HUES64 (cell line): ENCODE data around the gene PELI3.

Experiments used
- H3K27ac ChIP-seq: 2 replicates; pipeline ENCODE4 v1.7.0; 2013; ENCODE audit warnings: low read depth, low read length, inconsistent platforms
- H3K27me3 ChIP-seq: 2 replicates; pipeline ENCODE4 v1.6.1; 2013; ENCODE audit warnings: mild to moderate bottlenecking, low read length; ENCODE audit not compliant: insufficient read depth
- H3K36me3 ChIP-seq: 2 replicates; pipeline ENCODE4 v1.6.1; 2013; ENCODE audit warnings: mild to moderate bottlenecking, low read length; ENCODE audit not compliant: insufficient read depth
- H3K4me1 ChIP-seq: 2 replicates; pipeline ENCODE4 v1.6.1; 2013; ENCODE audit warnings: mild to moderate bottlenecking, low read length, moderate library complexity; ENCODE audit not compliant: insufficient read depth
- H3K4me3 ChIP-seq: 2 replicates; pipeline ENCODE4 v1.5.1; 2013; ENCODE audit warnings: mild to moderate bottlenecking, low read length, moderate library complexity
- H3K9ac ChIP-seq: 2 replicates; pipeline ENCODE4 v1.6.1; 2013; ENCODE audit warnings: mild to moderate bottlenecking, low read depth, low read length
- H3K9me3 ChIP-seq: 2 replicates; pipeline ENCODE4 v1.6.1; 2013; ENCODE audit warnings: low read depth, low read length; ENCODE audit not compliant: insufficient read depth
- WGBS: fragments of 150-250, 120-280 bp; methylation state at CpG from one replicate; pipeline ENCODE4 v1.1.7; 2013; ENCODE audit warnings: missing lambda C conversion rate; 5-methylcytosine and 5-hydroxymethylcytosine counted together

PELI3 gene

GRCh38 chr11:66510990-66511339 lies 44.3 kb downstream of the PELI3 start:
- Histone ChIP-seq H3K36me3 (peaks cover 30% of the 10 kb centered on the region), H3K4me3 (peak overlapping the region; percentile 95), H3K4me1 (peaks cover 7% of the 10 kb centered on the region; the same call in 1 of the 2 replicates), H3K27me3 (no peaks in the 10 kb centered on the region), H3K27ac (no peak overlapping the region), H3K9me3 (no peaks in the 10 kb centered on the region), H3K9ac (peak overlapping the region; percentile 83)
- 13% methylated on average over 5 of the region's 5 CpGs for WGBS

GRCh38 chr11:66523611-66524010 lies 56.9 kb downstream of the PELI3 start:
- Histone ChIP-seq H3K27me3 (no peaks in the 10 kb centered on the region), H3K27ac (no peak overlapping the region), H3K36me3 (peaks cover 45% of the 10 kb centered on the region), H3K4me3 (no peak overlapping the region), H3K9ac (no peak overlapping the region), H3K4me1 (no peaks in the 10 kb centered on the region), H3K9me3 (no peaks in the 10 kb centered on the region)
- 95% methylated on average over 11 of the region's 11 CpGs for WGBS

DNA sequence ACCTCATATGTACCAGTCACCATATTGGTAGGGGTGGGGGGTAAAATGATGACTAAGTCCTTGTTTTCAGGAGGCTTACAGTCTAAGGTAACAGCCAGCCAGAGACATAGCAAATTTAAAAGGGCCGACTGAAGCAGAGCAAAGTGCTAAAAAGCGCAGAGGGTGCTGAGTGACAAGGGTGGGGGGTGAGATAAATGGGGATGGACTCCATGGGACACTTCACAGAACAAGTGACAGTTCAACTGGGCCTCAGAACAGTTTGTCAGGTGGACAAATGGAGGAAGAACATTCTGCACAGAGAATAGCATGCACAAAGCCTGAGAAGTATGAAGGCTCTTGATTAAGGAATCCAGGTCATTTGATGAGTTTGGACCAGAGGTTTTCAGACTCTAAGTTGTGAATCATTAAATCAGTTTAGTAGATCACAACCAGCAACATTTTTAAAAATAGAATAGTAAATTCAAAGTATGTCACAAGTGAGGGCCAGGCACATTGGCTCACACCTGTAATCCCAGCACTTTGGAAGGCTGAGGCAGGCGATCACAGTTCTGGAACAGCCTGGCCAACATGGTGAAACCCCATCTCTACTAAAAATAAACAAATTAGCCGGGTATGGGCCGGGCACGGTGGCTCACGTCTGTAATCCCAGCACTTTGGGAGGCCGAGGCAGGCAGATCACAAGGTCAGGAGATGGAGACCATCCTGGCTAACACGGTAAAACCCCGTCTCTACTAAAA lies 57.8 kb downstream of the PELI3 start:
- Histone ChIP-seq H3K4me1 (no peaks in the 10 kb centered on the region), H3K27ac (no peak overlapping the region), H3K9me3 (no peaks in the 10 kb centered on the region), H3K27me3 (no peaks in the 10 kb centered on the region), H3K4me3 (no peak overlapping the region), H3K9ac (no peak overlapping the region), H3K36me3 (peaks cover 37% of the 10 kb centered on the region)
- WGBS: 96% methylated on average over 8 of the region's 10 CpGs
